ENCODE data around the gene RETREG1. TPM values are rescaled to one million over a fixed set of nuclear protein-coding genes. Genes with fewer than 3 reads are reported as not detected.

Gene RETREG1
- total and polyA plus RNA-seq, 2 of the 13 experiments (the other 11 are each of a cell fraction or from before 2014, with no cell fraction given), result 0.07 TPM; not detected in 1

DNA sequence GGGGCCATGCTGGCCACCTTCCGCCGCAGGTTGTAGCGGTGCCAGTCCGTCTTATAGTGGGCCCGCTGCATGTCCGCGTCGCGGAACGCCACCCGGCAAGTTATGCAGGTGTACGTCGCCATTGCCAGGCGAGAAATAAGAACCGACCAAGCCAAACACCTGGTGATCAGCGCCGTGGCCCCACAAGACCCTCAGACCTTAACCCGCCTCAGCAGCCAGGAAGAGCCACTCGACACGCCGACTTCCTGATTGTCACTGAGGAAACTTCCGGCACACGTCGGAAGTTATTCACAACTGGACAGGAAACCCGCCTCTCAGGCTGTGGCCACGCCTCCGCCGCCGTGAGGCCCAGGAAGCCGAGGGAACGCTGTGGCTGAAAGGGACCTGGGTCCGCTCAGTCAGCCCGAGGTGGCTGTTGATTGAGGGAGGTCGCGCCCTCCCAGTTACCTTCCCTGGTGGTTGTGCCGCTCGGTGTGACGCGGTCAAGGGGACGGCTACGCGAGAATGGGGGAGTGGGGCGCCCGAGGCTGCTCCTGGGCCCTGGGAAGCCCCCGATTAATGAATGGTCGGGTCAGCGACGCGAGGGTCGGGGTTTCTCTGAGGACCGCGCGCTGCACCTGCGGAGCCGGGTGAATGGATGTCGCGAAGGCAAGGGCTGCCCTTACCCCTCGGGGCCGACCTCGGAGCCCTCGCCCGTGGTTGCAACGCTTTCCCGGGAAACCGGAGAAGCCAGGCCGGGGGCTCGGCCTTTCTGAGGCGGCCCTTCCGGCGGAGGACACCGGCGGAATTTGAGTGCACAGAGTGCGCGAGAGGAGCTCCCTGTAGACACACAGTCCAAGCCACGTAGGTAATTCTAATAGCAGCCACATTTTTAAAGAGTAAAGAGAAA is 151.0 kb downstream of the RETREG1 start, which contains the start of gene ZNF622 (continued):
- TF ChIP-seq ZSCAN29 (CRISPR knock-in tag; conservative IDR thresholded peaks at IDR 0.05) (peak; percentile 92), ZIK1 (CRISPR knock-in tag; IDR thresholded peaks at IDR 0.05; ENCODE audit: borderline replicate concordance, low read depth) (peak; percentile 18; the same call in 1 of the 2 replicates), ZNF230 (CRISPR knock-in tag; IDR thresholded peaks at IDR 0.05) (no peak), SUZ12 (IDR thresholded peaks at IDR 0.05; ENCODE audit: low read depth, low read length) (no peak), GTF2F1 (IDR thresholded peaks at IDR 0.05; ENCODE audit: low read length) (0 out of 2 replicates have a peak, but pooled peaks have one; percentile 36), FOSL1 (CRISPR knock-in tag; IDR thresholded peaks at IDR 0.05; ENCODE audit: borderline replicate concordance) (no peak; the same call in 1 of the 2 replicates), ZMYM3 (CRISPR knock-in tag; IDR thresholded peaks at IDR 0.05) (no peak), MAZ (IDR thresholded peaks at IDR 0.05; ENCODE audit: borderline replicate concordance, low read depth, low read length) (no peak), MAZ (CRISPR knock-in tag; IDR thresholded peaks at IDR 0.05; ENCODE audit: low read depth) (peak; percentile 62; the same call in 1 of the 2 replicates), KLF16 (CRISPR knock-in tag; IDR thresholded peaks at IDR 0.05) (peak in 1 of 2 experiments; percentile 85; a peak in 3 of 4 replicates), ISL2 (CRISPR knock-in tag; IDR thresholded peaks at IDR 0.05) (peak; percentile 52), THAP11 (CRISPR knock-in tag; IDR thresholded peaks at IDR 0.05) (peak; percentile 91), PITX1 (CRISPR knock-in tag; IDR thresholded peaks at IDR 0.05) (peak; percentile 17; the same call in 1 of the 2 replicates), KDM6A (CRISPR knock-in tag; IDR thresholded peaks at IDR 0.05; ENCODE audit: low read depth) (no peak), ZNF33B (CRISPR knock-in tag; IDR thresholded peaks at IDR 0.05) (0 out of 2 replicates have a peak, but pooled peaks have one; percentile 6), ETV5 (CRISPR knock-in tag; IDR thresholded peaks at IDR 0.05; ENCODE audit: borderline replicate concordance) (peak; percentile 72; the same call in 1 of the 2 replicates)
- TF ChIP-seq, protein P1, sequence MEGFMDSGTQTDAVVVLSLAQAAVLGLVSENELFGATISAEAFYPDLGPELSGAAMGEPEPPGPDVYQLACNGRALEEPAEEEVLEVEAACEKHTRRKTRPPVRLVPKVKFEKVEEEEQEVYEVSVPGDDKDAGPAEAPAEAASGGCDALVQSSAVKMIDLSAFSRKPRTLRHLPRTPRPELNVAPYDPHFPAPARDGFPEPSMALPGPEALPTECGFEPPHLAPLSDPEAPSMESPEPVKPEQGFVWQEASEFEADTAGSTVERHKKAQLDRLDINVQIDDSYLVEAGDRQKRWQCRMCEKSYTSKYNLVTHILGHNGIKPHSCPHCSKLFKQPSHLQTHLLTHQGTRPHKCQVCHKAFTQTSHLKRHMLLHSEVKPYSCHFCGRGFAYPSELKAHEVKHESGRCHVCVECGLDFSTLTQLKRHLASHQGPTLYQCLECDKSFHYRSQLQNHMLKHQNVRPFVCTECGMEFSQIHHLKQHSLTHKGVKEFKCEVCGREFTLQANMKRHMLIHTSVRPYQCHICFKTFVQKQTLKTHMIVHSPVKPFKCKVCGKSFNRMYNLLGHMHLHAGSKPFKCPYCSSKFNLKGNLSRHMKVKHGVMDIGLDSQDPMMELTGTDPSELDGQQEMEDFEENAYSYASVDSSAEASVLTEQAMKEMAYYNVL (CRISPR knock-in tag; IDR thresholded peaks at IDR 0.05; ENCODE audit: borderline replicate concordance), result peak; percentile 16
- TF ChIP-seq, protein P2, sequence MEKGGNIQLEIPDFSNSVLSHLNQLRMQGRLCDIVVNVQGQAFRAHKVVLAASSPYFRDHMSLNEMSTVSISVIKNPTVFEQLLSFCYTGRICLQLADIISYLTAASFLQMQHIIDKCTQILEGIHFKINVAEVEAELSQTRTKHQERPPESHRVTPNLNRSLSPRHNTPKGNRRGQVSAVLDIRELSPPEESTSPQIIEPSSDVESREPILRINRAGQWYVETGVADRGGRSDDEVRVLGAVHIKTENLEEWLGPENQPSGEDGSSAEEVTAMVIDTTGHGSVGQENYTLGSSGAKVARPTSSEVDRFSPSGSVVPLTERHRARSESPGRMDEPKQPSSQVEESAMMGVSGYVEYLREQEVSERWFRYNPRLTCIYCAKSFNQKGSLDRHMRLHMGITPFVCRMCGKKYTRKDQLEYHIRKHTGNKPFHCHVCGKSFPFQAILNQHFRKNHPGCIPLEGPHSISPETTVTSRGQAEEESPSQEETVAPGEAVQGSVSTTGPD (CRISPR knock-in tag; IDR thresholded peaks at IDR 0.05), result no peak
- TF ChIP-seq, protein P3, sequence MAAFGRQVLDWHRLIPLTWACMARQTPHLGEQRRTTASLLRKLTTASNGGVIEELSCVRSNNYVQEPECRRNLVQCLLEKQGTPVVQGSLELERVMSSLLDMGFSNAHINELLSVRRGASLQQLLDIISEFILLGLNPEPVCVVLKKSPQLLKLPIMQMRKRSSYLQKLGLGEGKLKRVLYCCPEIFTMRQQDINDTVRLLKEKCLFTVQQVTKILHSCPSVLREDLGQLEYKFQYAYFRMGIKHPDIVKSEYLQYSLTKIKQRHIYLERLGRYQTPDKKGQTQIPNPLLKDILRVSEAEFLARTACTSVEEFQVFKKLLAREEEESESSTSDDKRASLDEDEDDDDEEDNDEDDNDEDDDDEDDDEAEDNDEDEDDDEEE (CRISPR knock-in tag; IDR thresholded peaks at IDR 0.05), result 0 out of 2 replicates have a peak, but pooled peaks have one; percentile 32
- TF ChIP-seq, protein P4, sequence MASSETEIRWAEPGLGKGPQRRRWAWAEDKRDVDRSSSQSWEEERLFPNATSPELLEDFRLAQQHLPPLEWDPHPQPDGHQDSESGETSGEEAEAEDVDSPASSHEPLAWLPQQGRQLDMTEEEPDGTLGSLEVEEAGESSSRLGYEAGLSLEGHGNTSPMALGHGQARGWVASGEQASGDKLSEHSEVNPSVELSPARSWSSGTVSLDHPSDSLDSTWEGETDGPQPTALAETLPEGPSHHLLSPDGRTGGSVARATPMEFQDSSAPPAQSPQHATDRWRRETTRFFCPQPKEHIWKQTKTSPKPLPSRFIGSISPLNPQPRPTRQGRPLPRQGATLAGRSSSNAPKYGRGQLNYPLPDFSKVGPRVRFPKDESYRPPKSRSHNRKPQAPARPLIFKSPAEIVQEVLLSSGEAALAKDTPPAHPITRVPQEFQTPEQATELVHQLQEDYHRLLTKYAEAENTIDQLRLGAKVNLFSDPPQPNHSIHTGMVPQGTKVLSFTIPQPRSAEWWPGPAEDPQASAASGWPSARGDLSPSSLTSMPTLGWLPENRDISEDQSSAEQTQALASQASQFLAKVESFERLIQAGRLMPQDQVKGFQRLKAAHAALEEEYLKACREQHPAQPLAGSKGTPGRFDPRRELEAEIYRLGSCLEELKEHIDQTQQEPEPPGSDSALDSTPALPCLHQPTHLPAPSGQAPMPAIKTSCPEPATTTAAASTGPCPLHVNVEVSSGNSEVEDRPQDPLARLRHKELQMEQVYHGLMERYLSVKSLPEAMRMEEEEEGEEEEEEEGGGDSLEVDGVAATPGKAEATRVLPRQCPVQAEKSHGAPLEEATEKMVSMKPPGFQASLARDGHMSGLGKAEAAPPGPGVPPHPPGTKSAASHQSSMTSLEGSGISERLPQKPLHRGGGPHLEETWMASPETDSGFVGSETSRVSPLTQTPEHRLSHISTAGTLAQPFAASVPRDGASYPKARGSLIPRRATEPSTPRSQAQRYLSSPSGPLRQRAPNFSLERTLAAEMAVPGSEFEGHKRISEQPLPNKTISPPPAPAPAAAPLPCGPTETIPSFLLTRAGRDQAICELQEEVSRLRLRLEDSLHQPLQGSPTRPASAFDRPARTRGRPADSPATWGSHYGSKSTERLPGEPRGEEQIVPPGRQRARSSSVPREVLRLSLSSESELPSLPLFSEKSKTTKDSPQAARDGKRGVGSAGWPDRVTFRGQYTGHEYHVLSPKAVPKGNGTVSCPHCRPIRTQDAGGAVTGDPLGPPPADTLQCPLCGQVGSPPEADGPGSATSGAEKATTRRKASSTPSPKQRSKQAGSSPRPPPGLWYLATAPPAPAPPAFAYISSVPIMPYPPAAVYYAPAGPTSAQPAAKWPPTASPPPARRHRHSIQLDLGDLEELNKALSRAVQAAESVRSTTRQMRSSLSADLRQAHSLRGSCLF (CRISPR knock-in tag; IDR thresholded peaks at IDR 0.05; ENCODE audit: borderline replicate concordance), result no peak

All from HepG2 (cell line).